H9 (cell line): ENCODE measurements around the gene DMAP1. TPM values are rescaled to one million over a fixed set of nuclear protein-coding genes. Genes with fewer than 3 reads are reported as not detected.

Experiments
- DNase-seq: peaks from one replicate; pipeline ENCODE4 v3.0.0-alpha.2; 2017
- H2AFZ ChIP-seq: one replicate; pipeline ENCODE4 v1.6.1; 2013; ENCODE audit warnings: mild to moderate bottlenecking, low read length, control low read depth, moderate library complexity
- H2AK5ac ChIP-seq: 2 replicates; pipeline ENCODE4 v1.6.1; 2013; ENCODE audit warnings: low read length, control low read depth, mixed read lengths; ENCODE audit not compliant: insufficient read length
- H2BK120ac ChIP-seq: one replicate; pipeline ENCODE4 v1.6.1; 2013; ENCODE audit warnings: low read depth, mild to moderate bottlenecking, low read length, control low read depth, inconsistent platforms; ENCODE audit not compliant: poor library complexity, severe bottlenecking
- H2BK12ac ChIP-seq: 2 replicates; pipeline ENCODE4 v1.6.1; 2013; ENCODE audit warnings: low read length, control low read depth, mixed read lengths, low read depth; ENCODE audit not compliant: insufficient read length
- H2BK15ac ChIP-seq: 2 replicates; pipeline ENCODE4 v1.6.1; 2013; ENCODE audit warnings: low read depth, low read length, control low read depth
- H2BK20ac ChIP-seq: one replicate; pipeline ENCODE4 v1.6.1; 2013; ENCODE audit warnings: low read depth, mild to moderate bottlenecking, low read length, control low read depth, inconsistent platforms; ENCODE audit not compliant: poor library complexity, severe bottlenecking
- H2BK5ac ChIP-seq: 2 replicates; pipeline ENCODE4 v1.6.1; 2013; ENCODE audit warnings: low read length, control low read depth, mixed read lengths; ENCODE audit not compliant: insufficient read length
- H3K14ac ChIP-seq: 2 replicates; pipeline ENCODE4 v1.6.1; 2013; ENCODE audit warnings: low read length, control low read depth; ENCODE audit not compliant: insufficient read depth
- H3K18ac ChIP-seq: 2 replicates; pipeline ENCODE4 v1.6.1; 2013; ENCODE audit warnings: low read depth, mild to moderate bottlenecking, mixed read lengths, low read length, control low read depth; ENCODE audit not compliant: insufficient read length
- H3K23ac ChIP-seq: 2 replicates; pipeline ENCODE4 v1.6.1; 2013; ENCODE audit warnings: low read length, control low read depth, mixed read lengths, low read depth; ENCODE audit not compliant: insufficient read length
- H3K23me2 ChIP-seq: 2 replicates; pipeline ENCODE4 v1.6.1; 2013; ENCODE audit warnings: low read depth, mild to moderate bottlenecking, mixed read lengths, low read length, control low read depth; ENCODE audit not compliant: insufficient read length, poor library complexity, severe bottlenecking
- H3K27ac ChIP-seq: 2 replicates; pipeline ENCODE4 v1.5.1; 2013; ENCODE audit warnings: low read length, control low read depth, mixed read lengths, low read depth; ENCODE audit not compliant: insufficient read length
- H3K27me3 ChIP-seq: 2 replicates; pipeline ENCODE4 v1.6.1; 2013; ENCODE audit warnings: low read length, control low read depth, inconsistent platforms; ENCODE audit not compliant: insufficient read depth
- H3K4ac ChIP-seq: 2 replicates; pipeline ENCODE4 v1.6.1; 2013; ENCODE audit warnings: low read depth, mild to moderate bottlenecking, control low read depth, inconsistent platforms, low read length, moderate library complexity
- H3K4me1 ChIP-seq: 2 replicates; pipeline ENCODE4 v1.6.1; 2013; ENCODE audit warnings: low read length, control low read depth, inconsistent platforms; ENCODE audit not compliant: insufficient read depth
- H3K4me2 ChIP-seq: 2 replicates; pipeline ENCODE4 v1.6.1; 2013; ENCODE audit warnings: low read length, control low read depth, mixed read lengths; ENCODE audit not compliant: insufficient read length, insufficient read depth
- H3K56ac ChIP-seq: 2 replicates; pipeline ENCODE4 v1.6.1; 2013; ENCODE audit warnings: low read depth, mild to moderate bottlenecking, mixed read lengths, low read length, control low read depth; ENCODE audit not compliant: insufficient read length
- H3K79me1 ChIP-seq: 2 replicates; pipeline ENCODE4 v1.6.1; 2013; ENCODE audit warnings: low read depth, mild to moderate bottlenecking, moderate library complexity, low read length, control low read depth, inconsistent platforms; ENCODE audit not compliant: insufficient read depth, poor library complexity, severe bottlenecking
- H3K79me2 ChIP-seq: 2 replicates; pipeline ENCODE4 v1.6.1; 2013; ENCODE audit warnings: low read length, control low read depth, inconsistent platforms; ENCODE audit not compliant: insufficient read depth
- H3K9ac ChIP-seq: 2 replicates; pipeline ENCODE4 v1.6.1; 2013; ENCODE audit warnings: low read length, control low read depth, mixed read lengths; ENCODE audit not compliant: insufficient read length; ENCODE audit errors: extremely low read depth
- H3K9me3 ChIP-seq: one replicate; pipeline ENCODE4 v1.6.1; 2013; ENCODE audit warnings: low read depth, low read length, inconsistent platforms; ENCODE audit not compliant: control insufficient read depth
- H3T11ph ChIP-seq: one replicate; pipeline ENCODE4 v1.6.1; 2013; ENCODE audit warnings: mild to moderate bottlenecking, low read length, control low read depth, inconsistent platforms
- H4K20me1 ChIP-seq: one replicate; pipeline ENCODE4 v1.6.1; 2013; ENCODE audit not compliant: control insufficient read depth, insufficient read length, insufficient read depth
- H4K5ac ChIP-seq: 2 replicates; pipeline ENCODE4 v1.6.1; 2013; ENCODE audit warnings: low read depth, mild to moderate bottlenecking, mixed read lengths, low read length, control low read depth; ENCODE audit not compliant: insufficient read length
- H4K8ac ChIP-seq: replicated peaks from 2 replicates; pipeline ENCODE4 v1.6.1; 2013; ENCODE audit warnings: low read length, control low read depth, mixed read lengths, low read depth; ENCODE audit not compliant: insufficient read length
- H4K91ac ChIP-seq: 2 replicates; pipeline ENCODE4 v1.6.1; 2013; ENCODE audit warnings: low read depth, mild to moderate bottlenecking, moderate library complexity, mixed read lengths, low read length, control low read depth; ENCODE audit not compliant: insufficient read length
- H3K27ac Mint-ChIP-seq, 3 experiments: 2 replicates in 2 of 3; 3 replicates in 1 of 3; pipeline ENCODE4 v1.8.0; 2020 to 2021; ENCODE audit warnings: mixed read lengths in 3 of 3, mild to moderate bottlenecking in 1 of 3, moderate library complexity in 1 of 3
- H3K27me3 Mint-ChIP-seq: 2 replicates; pipeline ENCODE4 v1.8.0; 2021; ENCODE audit warnings: low read depth, mild to moderate bottlenecking, moderate library complexity, mixed read lengths
- H3K36me3 Mint-ChIP-seq, 3 experiments: 2 replicates in 2 of 3; 3 replicates in 1 of 3; pipeline ENCODE4 v1.8.0; 2020 to 2021; ENCODE audit warnings: low read depth in 3 of 3, mixed read lengths in 3 of 3; ENCODE audit not compliant: insufficient read depth in 1 of 3
- H3K4me1 Mint-ChIP-seq, 2 experiments: 2 replicates each; pipeline ENCODE4 v1.8.0; 2020; ENCODE audit warnings: mixed read lengths in 2 of 2
- H3K4me3 Mint-ChIP-seq, 2 experiments: 2 replicates in 1 of 2; 3 replicates in 1 of 2; pipeline ENCODE4 v1.8.0; 2020 to 2021; ENCODE audit warnings: mild to moderate bottlenecking in 2 of 2, mixed read lengths in 2 of 2, moderate library complexity in 1 of 2
- H3K9me3 Mint-ChIP-seq, 2 experiments: 2 replicates in 1 of 2; 3 replicates in 1 of 2; pipeline ENCODE4 v1.8.0; 2020; ENCODE audit warnings: mild to moderate bottlenecking in 2 of 2, mixed read lengths in 2 of 2, moderate library complexity in 1 of 2
- CTCF ChIP-seq: fragments of 200-600 bp; sonication (generic); conservative IDR thresholded peaks from 3 replicates; pipeline ENCODE4 v1.8.0; 2021; ENCODE audit warnings: antibody characterized with exemption, mild to moderate bottlenecking
- WGBS: extraction: QIAGEN DNeasy Blood & Tissue Kit; methylation state at CpG from one replicate; pipeline ENCODE4 v1.1.7; 2013; ENCODE audit warnings: missing lambda C conversion rate, low lambda C conversion rate, mixed read lengths; ENCODE audit not compliant: insufficient read length; ENCODE audit errors: extremely low coverage; 5-methylcytosine and 5-hydroxymethylcytosine counted together
- total RNA-seq: library from RNA; stranded (reverse); gene quantifications from 2 replicates; pipeline ENCODE4 v1.2.1, GENCODE V29; 2021

Gene DMAP1
- total RNA-seq, 1 experiment from 2014 or later, result 55.3 TPM

DNA sequence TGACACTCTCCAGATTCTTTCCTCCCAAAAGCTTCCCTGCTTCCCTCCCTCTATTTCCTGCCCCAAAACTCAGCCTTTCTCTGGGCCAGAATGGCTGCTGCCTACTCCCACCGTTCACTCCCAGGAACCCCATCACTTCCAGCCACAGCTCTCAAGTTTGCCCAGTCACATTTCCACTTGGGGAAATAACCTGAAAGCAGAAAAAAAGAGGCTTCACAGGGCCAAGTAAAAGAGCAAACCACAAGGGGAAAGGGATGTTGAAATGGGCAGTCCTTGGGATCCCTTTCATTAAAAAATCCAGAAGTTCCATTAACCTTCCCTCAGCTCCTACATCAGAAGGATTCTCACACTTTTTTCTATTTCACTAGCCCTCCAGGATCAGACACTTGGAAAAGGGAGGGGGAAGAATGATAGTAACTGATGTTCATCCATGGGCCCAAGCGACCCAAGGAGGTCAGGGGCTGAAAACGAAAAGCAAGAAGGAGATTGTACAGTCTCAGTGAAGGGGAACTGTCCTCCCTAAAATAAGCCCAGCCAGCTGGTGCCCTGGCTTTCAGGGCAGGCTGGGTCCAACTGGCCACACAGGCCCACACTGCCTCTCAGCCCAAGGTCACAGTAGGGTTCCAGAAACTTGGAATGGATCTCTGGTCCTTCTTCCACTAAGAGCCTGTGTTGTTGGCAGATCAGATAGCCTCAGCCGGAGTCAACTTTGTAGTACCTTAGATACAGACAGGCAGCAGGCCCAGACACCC lies 49.7 kb downstream of the DMAP1 start:
- H2BK5ac ChIP-seq, result no peak overlapping the region
- H3K18ac ChIP-seq, result no peak overlapping the region
- H3K23ac ChIP-seq, result no peak overlapping the region
- Mint-ChIP-seq H3K4me3 (no peak overlapping the region), H3K4me1 (peaks cover 25 to 44% of the 10 kb centered on the region in 2 experiments), H3K27ac (no peak overlapping the region; a peak in 1 of 7 replicates), H3K9me3 (no peaks in the 10 kb centered on the region), H3K27me3 (no peaks in the 10 kb centered on the region), H3K36me3 (peaks cover 0 to 2% (median 0%) of the 10 kb centered on the region in 3 experiments; a peak in 3 of 7 replicates)
- no peaks in the 10 kb centered on the region for H3K9me3 ChIP-seq
- H3K27me3 ChIP-seq, result no peaks in the 10 kb centered on the region
- no peak overlapping the region for H3K56ac ChIP-seq
- peaks cover 4% of the 10 kb centered on the region; the same call in 1 of the 2 replicates for H3K4me1 ChIP-seq
- H3K9ac ChIP-seq, result no peak overlapping the region
- no peak overlapping the region for H4K8ac ChIP-seq
- H4K91ac ChIP-seq, result no peak overlapping the region
- no peak overlapping the region for H4K5ac ChIP-seq
- DNase-seq, result no peak
- no peaks in the 10 kb centered on the region for H3K79me1 ChIP-seq
- H2AFZ ChIP-seq, result no peak overlapping the region
- H3K14ac ChIP-seq, result no peak overlapping the region
- H2BK15ac ChIP-seq, result no peak overlapping the region
- H3K4me2 ChIP-seq, result no peak overlapping the region
- no CpG with 5 or more reads among the region's 4 CpGs for WGBS
- H3K23me2 ChIP-seq, result no peaks in the 10 kb centered on the region
- no peak overlapping the region for H3T11ph ChIP-seq
- H3K4ac ChIP-seq, result no peak overlapping the region
- no peak overlapping the region for H2BK120ac ChIP-seq
- no peaks in the 10 kb centered on the region for H4K20me1 ChIP-seq
- no peak for TF ChIP-seq CTCF
- H2AK5ac ChIP-seq, result no peak overlapping the region
- H3K27ac ChIP-seq, result no peak overlapping the region
- H2BK12ac ChIP-seq, result no peak overlapping the region
- no peak overlapping the region for H2BK20ac ChIP-seq
- no peaks in the 10 kb centered on the region for H3K79me2 ChIP-seq
